Measurements from ENCODE around the gene CNTROB.

- no peak for TF ChIP-seq TAF1 (IDR thresholded peaks at IDR 0.05; ENCODE audit: borderline replicate concordance, insufficient read depth, low read length)
- no peak for TF ChIP-seq SIN3A (IDR thresholded peaks at IDR 0.05; ENCODE audit: borderline replicate concordance, insufficient read depth, low read length)
- TF ChIP-seq POLR2AphosphoS5 (IDR thresholded peaks at IDR 0.05; ENCODE audit: low read depth, low read length) = no peak
Observed at GRCh38 chr17:7944326-7944725, 12.3 kb downstream of the CNTROB start.

Data from PFSK-1 (cell line).